OCI-LY3 (cell line): Measurements from ENCODE around the gene DERL2.

Experiments used
- CTCF ChIP-seq: fragments of 200-600, 300-600 bp; sonication (generic); IDR thresholded peaks from 2 replicates; pipeline ENCODE4 v1.5.1; 2014; ENCODE audit warnings: antibody characterized with exemption, low read length, low read depth
- EZH2phosphoT487 ChIP-seq: fragments of 200-600 bp; shearing (Covaris generic); IDR thresholded peaks from 2 replicates; pipeline ENCODE4 v1.6.1; 2018; ENCODE audit warnings: antibody characterized with exemption, mixed run types, low read depth

- TF ChIP-seq CTCF (no peak), EZH2phosphoT487 (no peak)
Observed at GRCh38 chr17:5466295-5466694, 19.7 kb downstream of the DERL2 start.
